ENCODE measurements around the gene MAN1A1.
"Not testable (repeated sequence)": the region's sequence is repeated elsewhere in the genome, so short reads cannot be mapped to it uniquely, and the experiment has no call there.

The MAN1A1 gene

GRCh38 chr6:119349361-119350201, at the start of gene MAN1A1:
Gene MAN1A1 (minus strand): TSS chr6:119349761. CDS start chr6:119349065, 696 bp downstream.
- DNase-seq, result no peak

- no peak for DNase-seq
These were observed 45.6 kb upstream of the MAN1A1 start for GRCh38 chr6:119395192-119395591.

- no peak for DNase-seq
These were observed 40.8 kb upstream of the MAN1A1 start for GRCh38 chr6:119390247-119390793.

- DNase-seq, result no peak
These were observed 36.4 kb upstream of the MAN1A1 start for GRCh38 chr6:119385994-119386393.

- DNase-seq, result no peak
These were observed 34.9 kb upstream of the MAN1A1 start for GRCh38 chr6:119384444-119384843.

- no peak for DNase-seq
These were observed 30.2 kb upstream of the MAN1A1 start for GRCh38 chr6:119379809-119380208.

- DNase-seq, result not testable (repeated sequence)
These were observed 27.5 kb upstream of the MAN1A1 start for GRCh38 chr6:119377043-119377442.

- DNase-seq, result no peak
These were observed 20.5 kb upstream of the MAN1A1 start for GRCh38 chr6:119370080-119370479.

GRCh38 chr6:119368921-119369320, 19.4 kb upstream of the MAN1A1 start:
- DNase-seq, result no peak

- DNase-seq, result no peak
These were observed 11.6 kb upstream of the MAN1A1 start for GRCh38 chr6:119361209-119361608.

- no peak for DNase-seq
These were observed 10.8 kb upstream of the MAN1A1 start for GRCh38 chr6:119360262-119360915.

- no peak for DNase-seq
These were observed 6.3 kb upstream of the MAN1A1 start for GRCh38 chr6:119355890-119356289.

GRCh38 chr6:119355157-119355556, 5.6 kb upstream of the MAN1A1 start:
- no peak for DNase-seq

- DNase-seq, result no peak
These were observed 4.1 kb upstream of the MAN1A1 start for GRCh38 chr6:119353696-119354095.

- no peak for DNase-seq
These were observed 2.4 kb upstream of the MAN1A1 start for GRCh38 chr6:119352001-119352400.

- no peak for DNase-seq
These were observed 1.4 kb upstream of the MAN1A1 start for GRCh38 chr6:119350952-119351372.

GRCh38 chr6:119350202-119350951, 816 bp upstream of the MAN1A1 start:
- DNase-seq, result no peak

GRCh38 chr6:119348748-119349360, 707 bp downstream of the MAN1A1 start:
- no peak for DNase-seq

GRCh38 chr6:119348096-119348747, 1.3 kb downstream of the MAN1A1 start:
- no peak for DNase-seq

GRCh38 chr6:119347466-119348095, 2.0 kb downstream of the MAN1A1 start:
- DNase-seq, result no peak

- no peak for DNase-seq
These were observed 2.6 kb downstream of the MAN1A1 start for GRCh38 chr6:119346936-119347335.

- DNase-seq, result no peak
These were observed 3.1 kb downstream of the MAN1A1 start for GRCh38 chr6:119346450-119346849.

All from NCI-H1417 treated with DMSO at 0.1 percent for 48 hours (cell line).